Activated CD8-positive, alpha-beta memory T cell treated with anti-CD3 and anti-CD28 coated beads, Interleukin-2, amount 50 U/mL, for 4 hours (primary cell): ENCODE data around the gene ZNF230.

Source experiments
- DNase-seq: peaks from one replicate; pipeline ENCODE4 v3.0.0-alpha.2; 2020

The ZNF230 gene

DNA sequence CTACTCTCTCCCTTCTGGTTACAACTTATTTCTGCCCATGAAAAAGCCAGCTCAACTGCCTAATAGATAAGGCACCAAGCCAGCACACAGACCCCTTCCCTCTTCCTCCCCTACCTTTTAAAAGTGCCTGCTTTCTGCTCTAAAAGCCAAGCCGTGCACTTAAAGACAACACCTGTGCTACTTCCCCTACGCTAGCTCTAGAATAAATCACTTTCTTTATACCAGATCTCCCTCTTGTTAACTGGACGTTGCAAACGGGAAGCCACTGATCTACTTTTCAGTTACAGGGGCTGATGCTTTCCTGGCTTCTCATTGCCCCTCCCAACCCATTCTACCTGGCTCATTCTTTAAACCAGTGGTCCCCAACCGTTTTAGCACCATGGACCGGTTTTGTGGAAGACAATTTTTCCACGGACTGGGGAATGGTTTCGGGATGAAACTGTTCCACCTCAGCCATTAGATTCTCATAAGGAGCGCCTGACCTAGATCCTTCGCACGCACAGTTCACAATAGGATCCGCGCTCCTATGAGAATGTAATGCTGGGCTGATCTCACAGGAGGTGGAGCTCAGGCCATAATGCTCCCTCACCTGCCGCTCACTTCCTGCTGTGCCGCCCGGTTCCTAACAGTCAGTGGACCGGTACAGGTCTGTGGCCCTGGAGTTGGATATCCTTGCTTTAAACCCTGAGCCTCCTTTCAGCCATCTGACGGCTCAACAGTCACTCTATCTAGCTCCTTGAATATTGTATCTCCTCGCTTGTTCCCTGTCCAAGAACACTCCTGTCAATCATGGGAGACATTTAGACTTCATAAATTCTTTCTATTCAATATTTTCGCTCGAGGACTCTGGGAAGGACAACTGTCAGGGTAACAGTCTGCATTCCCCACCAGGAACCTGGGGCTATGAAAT, 48.2 kb downstream of the ZNF230 start:
- DNase-seq, result no peak

DNA sequence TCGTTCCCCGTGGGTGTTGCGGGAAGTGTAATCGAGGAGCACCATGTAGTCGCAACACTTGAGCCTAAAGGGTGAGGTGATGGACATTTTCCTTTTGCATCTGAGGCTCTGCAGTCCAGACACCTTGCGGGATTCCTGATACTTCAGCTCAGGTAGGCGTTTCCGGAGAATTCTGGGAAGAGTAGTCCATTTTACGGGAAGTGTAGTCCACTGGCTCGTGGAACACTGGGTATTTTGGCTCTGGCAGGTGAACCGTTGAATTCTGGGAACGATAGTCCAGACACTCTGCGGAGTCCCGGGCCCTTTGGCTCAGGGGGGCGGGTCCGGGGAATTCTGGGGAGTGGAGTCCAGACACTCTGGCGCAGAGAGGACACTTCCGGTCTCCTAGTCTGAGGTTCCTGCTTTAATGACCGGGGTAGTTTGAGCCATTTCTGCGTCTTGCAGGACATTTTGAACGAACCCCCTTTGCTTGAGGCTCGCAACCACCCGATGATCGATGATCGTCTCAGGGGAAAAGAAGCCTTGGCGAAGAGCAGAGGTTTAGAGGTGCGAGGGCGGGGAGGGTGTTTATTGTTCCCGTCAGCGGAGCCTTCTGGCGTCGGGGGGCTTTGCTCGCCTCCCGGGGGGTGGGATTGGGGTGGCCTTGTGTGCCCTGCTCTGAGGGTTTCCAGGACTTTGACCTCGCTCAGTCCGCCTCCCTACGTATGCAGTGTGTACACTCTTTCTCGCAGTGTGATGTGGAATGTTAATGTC, 49.1 kb downstream of the ZNF230 start, which contains the start of gene ZNF223:
Gene ZNF223, plus strand, starts transcription at position 387 of the 753 bp plus-strand sequence. CDS start 3,141 bp downstream, outside the sequence.
- peak; percentile 70 for DNase-seq

DNA sequence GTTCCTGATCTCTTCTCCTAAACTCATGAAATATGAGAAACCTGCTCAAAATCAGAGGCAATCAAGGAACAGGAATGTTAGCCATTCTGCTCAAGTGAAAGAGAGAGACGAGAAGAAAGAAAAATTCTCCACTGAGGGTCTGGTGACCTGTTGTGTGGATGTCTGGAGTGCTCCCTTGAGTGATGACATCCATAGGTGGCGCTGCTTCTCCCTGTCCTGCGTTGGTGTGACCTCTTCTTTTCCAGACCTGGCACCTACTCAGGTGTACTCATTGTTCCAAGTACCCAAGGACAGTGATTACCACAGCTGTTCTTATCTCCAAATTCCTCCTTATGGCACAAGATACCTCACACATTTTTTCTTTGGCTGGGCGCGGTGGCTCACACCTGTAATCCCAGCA, 53.1 kb downstream of the ZNF230 start:
- DNase-seq, result no peak

DNA sequence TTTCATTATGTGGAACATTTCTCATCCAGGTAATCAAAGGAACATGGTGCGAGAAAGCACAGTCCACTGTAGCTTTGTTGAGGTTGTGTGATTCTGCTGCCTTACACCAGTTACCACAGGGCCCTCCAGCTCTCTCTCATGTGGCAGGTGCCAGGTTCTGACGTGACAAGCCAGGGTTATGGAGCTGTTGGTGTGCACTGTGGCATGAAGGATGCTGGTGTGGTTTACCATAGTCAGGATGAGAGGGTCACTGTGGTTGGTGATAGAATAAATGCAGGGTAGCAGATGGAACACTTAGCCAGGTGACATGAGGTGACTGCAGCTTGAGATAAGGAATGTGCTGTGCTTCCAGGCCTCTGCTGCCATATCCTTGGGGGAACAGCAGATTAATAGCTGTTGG, 56.5 kb downstream of the ZNF230 start:
- DNase-seq, result no peak

GRCh38 chr19:44061038-44061437, 58.3 kb downstream of the ZNF230 start:
- no peak for DNase-seq
